ENCODE results near the gene ZNF24.

Gene ZNF24

DNA sequence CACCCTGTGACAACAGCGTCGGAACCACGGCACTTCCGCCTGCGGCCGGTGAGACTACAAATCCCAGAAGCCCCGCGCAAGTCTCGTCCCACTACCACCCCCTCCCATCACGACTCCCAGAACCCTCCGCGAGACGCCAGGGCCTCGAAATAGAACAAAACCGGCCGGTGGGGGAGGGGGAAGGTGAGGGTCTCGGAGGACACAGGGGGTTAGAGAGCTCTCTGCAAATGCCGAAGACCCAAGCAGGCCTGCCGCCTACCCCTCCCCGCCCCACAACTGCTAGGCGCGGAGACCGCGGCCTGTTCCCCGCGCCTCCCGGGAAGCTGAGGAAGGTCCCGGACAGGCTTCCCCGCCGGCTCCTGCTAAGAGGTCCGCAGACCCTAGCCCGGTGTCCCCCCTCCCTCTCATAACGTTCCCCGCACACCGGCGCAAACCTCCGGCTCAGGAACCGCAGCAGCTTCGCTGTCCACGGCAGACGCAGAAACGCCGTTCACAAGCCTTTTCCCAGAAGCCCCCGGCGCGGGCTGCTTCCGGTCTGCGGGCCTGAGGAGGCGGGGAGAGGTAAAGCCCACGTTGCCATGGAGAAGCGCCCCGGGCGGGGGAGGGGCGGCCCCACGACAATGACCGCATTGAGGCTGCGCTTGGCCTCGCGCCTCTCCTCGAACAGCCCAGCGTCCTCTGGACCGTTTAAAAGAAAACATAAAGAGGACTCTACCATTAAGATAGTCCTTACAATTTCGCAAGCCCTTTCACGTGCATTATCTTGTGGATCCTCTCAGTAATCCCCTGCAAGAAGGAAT lies at the start of gene ZNF24:
TSS of gene ZNF24 (minus strand) at position 485 of the 800 bp plus-strand sequence. CDS start 3,770 bp downstream, outside the sequence.
- DNase-seq, result peak; percentile 94

DNA sequence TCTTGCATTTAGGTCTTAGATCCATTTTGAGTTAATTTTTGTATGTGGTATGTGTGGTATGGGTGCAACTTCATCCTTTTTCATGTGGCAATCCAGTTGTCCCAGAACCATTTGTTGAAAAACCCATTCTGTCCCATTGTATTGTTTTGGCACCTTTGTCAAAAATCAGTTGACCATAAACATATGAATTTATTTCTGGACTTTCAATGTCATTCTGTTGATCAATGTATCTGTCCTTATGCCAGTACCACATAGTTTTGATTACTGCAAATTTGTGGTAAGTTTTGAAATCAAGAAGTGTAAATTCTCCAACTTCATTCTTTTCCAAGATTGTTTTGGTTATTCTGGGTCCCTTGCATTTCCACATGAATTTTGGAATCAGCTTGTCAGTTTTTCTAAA lies 49.5 kb upstream of the ZNF24 start:
- DNase-seq, result no peak

DNA sequence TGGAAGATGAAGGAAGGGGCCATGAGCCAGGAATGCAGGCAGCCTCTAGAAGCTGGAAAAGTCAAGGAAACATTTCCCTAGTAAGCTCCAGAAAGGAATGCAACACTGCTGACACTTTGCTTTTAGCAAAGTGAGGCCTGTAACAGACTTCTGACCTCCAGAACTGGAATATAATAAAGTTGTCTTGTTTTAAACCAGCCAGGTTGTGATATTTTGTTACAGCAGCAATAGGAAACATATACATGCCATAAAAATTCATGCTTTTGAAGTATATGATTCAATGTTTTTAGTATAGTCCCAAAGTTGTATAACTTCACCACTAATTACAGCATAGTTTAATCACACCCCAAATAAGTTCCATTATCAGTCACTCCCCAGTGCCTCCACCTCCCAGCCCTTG lies 48.2 kb upstream of the ZNF24 start:
- DNase-seq, result no peak

DNA sequence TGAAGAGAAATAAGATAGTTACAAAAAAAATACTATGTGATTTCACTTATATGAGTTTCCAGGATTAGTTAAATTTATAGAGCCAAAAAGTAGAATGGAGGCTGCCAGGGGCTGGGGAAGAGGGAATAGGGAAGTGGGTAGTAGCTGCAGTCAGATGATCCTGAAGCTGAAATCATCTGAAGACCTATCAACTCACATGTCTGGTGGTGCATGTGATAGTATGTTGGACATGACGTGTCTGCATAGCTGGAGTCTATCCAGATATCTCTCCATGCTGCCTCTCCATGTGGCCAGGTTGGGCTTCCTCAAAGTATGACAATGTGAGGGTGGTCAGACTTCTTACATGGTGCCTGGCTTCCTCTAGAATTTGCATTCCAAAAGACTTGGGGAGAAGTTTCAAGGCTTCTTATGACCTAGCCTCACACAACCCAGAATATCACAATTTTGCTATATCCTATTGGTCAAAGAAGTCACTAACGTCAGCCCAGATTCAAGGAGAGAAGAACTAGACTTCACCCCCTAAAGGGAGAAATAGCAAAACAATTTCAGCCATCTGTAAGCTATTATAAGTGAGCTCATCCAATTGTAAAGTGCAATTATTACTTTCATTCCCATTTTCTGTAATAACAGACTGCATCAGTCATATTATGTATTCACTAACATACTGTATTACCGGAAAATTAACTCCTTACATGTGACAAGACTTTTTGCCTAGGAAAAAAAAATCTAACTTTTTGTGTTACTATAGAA lies 46.9 kb upstream of the ZNF24 start:
- DNase-seq, result no peak

DNA sequence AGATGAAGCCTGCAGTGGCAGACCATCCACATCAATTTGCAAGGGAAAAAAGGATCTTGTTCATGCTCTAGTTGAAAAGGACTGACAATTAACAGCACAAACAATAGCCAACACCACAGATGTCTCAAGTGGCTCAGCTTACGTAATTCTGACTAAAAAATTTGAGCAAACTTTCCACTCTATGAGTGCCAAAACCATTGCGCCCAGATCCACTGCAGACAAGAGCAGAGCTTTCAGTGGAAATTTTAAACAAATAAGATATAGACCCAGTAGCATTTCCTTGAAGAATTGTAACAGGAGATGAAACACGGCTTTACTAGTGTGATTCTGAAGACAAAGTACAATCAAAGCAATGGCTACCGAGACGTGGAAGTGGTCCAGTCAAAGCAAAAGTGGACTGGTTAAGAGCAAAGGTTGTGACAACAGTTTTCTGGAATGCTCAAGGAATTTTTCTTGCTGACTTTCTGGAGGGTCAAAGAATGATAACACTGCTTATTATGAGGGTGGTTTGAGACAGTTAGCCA lies 44.9 kb upstream of the ZNF24 start:
- DNase-seq, result no peak

DNA sequence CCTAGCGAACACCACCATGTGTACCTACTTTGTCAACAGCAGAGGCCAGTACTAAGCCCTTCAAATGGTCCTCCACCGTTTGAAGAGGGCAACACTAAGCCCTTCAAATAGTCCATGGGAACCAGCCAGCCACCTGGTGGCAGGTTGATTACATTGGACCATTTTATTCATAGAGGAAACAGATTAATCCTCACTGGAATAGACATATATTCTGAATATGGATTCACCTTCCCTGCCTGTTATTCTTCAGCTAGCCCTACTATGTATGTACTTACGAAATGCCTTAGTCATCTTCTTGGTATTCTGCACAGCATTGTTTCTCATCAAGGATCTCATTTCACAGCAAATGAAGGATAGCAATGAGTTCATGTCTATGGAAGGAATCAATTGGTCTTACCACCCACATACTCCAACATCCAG lies 42.9 kb upstream of the ZNF24 start:
- DNase-seq, result no peak

DNA sequence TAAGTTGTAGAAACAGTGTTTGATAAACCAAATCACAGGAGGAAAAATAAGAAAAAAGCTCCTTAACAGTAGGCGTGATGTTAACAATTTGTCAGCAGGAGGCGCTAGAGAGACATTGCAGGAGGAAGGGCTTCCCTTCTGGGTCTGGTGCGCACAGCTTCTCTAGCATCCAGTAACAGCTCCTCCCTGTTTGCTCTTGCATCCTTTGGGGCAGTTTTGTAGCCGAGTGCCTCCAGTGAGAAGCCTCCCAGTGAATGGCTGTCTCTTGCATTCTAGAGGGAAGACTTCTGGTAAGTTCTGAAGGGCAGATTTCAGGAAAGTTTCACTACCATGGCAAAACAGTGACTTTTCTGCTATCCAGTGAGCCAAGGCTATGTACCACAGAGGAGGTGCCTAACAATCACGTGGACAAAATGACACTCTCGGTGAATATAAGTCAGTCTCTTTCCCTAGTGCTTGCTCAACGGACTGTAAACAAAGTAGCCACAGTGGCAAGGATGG lies 42.4 kb upstream of the ZNF24 start:
- peak; percentile 64 for DNase-seq

DNA sequence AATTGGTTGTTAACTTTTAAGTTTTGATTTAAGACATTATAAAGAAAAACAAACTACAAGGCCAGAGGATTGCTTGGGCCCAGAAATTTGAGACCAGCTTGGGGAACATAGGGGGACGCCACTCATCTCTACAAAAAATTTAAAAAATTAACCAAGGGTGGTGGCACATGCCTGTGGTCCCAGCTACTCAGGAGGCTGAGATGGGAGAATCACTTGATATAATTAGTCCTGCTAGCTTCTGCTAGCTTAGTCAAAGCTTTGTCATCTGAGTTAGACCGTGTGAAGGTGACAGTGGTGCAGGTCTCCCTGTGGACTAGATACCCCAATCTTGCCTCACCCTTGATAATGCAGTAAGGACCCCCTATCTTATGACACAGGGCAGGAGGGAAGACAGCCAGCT lies 38.9 kb upstream of the ZNF24 start:
- no peak for DNase-seq

DNA sequence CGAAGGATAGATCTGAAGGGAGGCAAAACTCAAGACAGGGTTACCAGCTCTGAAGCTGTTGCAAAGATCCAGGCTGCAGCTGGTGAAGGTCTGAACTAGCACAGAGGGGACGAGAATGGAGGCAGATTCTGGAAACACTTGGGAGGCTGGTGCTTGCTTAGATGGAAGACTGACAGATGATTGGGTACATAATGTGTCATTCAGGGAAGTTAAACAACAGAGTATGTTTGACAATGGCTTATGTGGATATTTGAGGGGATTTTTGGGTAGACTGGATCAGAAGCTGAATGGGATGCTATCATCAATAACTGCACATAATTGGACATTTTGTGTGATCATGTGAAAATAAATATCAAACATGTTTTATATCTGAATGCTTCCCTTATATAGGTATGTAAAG lies 35.2 kb upstream of the ZNF24 start:
- DNase-seq, result no peak

DNA sequence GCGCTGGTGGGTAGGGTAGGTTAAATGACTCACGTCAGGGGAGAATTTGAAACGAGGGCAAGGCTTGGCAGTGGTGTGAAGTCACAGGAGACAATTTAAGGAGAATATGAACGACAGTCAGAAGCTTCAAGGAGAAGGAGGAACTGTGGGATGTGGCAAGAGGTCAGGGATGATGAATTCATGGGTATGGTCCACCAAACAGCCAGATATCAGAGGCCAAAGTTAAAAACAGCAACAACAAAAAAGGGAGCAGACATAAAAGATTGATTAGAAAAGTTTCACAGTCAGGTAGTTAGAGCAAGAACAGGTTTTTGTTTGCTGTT lies 34.3 kb upstream of the ZNF24 start:
- no peak for DNase-seq

DNA sequence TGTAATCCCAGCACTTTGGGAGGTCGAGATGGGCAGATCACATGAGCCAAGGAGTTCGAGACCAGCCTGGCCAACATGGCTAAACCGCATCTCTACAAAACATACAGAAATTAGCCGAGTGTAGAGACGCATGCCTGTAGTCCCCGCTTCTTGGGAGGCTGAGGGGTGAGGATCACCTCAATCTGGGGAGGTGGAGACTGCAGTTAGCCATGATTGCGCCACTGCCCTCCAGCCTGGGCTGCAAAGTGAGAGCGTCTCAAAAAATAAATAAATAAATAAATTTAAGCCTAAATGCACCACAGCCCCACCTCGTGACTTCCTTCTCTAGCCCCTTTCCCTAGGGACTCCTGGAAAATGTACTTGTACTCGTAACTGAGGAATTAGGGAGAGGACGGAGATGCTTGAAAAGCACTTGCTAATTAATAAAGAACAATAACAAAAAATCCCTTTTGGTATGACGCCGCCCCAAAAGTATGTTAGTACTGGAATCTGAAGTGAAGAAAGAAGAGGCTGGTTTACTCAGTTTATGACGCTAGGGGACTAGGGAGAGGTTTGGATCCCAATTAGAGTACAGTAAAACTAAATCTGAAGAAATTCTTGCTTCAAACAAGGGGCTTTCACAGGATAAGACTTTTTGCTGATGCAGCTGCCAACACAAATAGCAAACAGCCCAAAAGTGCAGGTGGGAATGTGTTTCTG lies 33.8 kb upstream of the ZNF24 start:
- DNase-seq, result no peak

DNA sequence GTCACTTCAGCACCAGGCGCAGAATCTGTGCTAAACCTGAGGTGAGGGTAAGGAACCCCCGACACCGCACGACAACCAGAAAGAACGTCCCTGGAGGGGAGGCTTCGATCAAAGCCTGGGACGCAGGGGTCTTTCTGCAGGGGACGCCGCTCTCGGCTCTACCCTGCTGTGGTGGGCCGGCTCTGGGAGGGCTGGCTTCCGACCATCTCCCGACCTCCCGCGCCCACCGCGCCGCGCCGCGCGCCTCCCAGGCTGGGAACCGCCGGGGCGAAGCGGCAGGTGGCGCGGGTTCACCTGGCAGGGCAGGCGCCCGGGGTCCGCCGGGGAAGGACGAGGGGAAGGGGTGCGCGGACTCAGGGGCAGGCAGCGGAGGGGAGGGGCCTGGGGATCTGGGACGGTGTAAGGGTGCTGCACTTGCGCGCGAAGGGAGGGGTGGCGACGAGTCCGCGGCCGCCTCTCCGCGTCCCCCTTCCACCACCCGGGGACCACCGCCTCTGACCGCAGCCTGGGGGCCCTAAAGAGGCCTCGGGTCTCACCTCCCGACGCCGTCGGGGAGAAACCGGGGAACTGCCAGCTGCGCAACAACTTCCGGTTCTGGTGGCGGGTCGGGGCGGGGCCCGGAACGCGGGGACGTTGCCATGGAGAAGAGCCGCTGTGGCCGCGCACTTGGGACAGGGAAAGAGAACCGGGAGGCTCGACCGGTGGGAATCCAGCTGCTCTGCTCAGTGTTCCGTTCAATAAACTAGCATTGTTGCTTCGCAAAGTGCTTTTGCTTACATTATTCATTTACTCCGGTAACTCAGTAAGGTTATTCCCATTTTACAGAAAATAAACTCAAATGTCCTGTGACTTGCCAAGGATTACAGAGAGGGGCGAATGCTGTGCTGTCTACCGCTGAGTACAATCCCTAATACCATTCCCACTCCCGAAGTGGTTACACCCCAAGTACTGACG lies 32.8 kb upstream of the ZNF24 start, which contains the start of gene ZNF396:
TSS of gene ZNF396 (minus strand) at position 596 of the 954 bp plus-strand sequence. CDS start 3,045 bp downstream, outside the sequence.
- DNase-seq, result peak; percentile 83

DNA sequence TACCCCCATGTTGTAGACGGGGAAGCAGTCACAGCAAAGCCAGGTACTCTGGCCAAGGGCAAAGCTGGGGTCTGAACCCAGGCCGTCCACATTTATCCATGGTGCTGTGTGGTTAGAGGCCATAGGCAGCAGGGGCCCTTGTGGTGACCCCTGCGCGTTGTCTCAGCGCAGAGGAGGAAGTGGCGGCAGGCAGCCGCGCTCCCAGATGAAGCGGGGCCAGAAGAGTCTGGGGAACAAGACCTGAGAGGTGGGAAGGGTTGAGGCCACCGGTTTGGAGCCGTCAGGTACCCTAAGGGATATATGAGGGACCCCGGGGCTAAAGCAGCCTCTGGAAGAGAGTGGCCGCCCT lies 32.1 kb upstream of the ZNF24 start:
- DNase-seq, result no peak

DNA sequence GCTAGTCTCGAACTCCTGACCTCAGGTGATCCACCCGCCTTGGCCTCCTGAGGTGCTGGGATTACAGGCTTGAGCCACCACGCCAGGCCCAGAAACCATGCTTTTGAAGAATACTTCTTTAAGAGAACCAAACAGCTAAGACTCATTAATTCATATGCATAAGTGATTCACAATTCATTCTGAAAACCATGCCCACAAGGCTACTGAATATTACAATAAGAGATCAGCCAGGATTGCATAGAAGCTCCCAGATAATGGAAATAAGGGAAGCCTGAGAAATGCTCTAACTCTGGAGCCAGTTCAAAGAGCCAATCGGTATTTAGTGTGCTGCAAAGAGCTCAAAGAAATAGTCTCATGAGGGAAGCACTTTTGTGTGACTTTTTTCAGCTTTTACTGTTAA lies 30.5 kb upstream of the ZNF24 start:
- no peak for DNase-seq

DNA sequence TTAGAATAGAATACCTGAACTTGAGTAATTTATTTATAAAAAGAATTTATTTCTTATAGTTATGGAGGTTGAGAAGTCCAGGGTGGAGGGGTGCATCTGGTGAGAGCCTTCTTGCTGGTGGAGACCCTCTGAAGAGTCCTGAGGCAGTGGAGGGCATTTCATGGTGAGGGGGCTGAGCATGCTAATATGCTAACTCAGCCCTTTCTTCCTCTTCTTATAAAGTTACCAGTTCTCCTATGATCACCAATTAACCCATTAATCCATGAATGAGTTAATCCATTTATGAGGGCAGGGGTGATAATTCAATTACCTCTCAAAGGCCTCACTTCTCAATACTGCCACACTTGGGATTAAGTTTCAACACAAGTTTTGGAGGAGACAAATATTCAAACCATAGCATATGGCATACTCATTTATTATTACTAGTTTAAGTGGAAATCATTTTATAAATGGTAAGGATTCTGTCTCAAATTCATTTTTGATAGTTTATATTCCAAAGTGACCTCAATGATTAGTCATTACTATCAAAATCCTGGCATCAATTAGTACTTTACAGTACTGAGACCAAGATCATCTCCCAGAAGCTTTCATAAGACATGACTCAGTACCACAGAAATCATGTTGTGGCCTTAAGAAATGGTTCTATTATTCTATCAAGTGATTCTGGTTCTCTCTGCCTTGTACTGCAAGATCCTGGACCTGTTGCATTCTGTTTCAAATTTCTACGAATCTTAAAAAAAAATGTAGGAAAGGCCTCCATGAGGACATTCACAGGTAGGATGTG lies 27.4 kb upstream of the ZNF24 start:
- no peak for DNase-seq

DNA sequence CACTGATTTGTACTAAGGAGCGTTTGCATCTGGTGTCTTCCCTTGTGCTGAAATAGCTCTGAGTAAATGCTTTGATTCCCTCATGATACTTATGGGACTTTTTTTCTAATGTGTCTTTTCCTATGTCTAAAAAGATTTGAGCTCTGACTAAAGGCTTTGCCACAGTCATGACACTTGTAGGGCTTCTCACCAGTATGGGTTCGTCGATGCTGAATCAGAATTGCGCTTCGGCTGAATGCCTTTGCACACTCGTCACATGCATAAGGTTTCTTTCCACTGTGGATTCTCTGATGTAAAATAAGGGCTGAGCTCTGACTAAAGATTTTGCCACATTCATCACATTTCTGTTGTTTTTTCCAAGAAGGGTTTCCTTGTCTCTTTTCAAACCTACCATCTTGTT lies 24.9 kb upstream of the ZNF24 start:
- no peak for DNase-seq

DNA sequence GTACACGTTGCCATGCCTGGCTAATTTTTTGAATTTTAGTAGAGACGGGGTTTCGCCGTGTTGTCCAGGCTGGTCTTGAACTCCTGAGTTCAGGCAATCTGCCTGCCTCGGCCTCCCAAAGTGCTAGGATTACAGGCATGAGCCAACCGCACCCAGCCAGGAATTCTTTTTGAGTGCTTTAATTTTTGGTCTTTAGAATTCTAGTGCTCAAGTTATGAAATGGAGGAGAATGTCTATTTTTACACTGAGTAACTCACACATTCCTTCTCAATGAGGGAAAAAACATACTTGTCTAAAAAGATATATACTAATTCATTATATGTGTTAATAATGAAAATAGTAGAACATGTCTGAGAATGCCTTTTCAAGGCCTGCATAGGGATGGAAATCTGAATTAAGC lies 24.4 kb upstream of the ZNF24 start:
- no peak for DNase-seq

DNA sequence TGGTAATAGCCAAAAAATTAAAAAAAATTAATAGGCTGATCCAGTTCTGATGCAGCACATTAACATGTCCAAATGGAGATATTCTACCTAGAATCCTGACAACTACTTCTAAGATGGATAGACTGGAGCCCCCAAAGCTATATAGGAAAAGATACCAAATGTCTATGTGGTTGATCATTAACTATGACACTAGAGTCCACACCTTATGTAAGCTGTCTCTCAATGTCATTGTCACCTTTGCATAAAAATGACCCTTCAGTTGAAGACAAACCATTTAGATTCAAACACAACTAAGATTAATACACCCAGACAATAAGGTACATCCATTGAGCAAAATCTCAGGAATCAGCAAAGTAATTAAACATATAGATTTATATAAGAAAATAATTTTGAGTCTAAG lies 18.3 kb upstream of the ZNF24 start:
- DNase-seq, result no peak

DNA sequence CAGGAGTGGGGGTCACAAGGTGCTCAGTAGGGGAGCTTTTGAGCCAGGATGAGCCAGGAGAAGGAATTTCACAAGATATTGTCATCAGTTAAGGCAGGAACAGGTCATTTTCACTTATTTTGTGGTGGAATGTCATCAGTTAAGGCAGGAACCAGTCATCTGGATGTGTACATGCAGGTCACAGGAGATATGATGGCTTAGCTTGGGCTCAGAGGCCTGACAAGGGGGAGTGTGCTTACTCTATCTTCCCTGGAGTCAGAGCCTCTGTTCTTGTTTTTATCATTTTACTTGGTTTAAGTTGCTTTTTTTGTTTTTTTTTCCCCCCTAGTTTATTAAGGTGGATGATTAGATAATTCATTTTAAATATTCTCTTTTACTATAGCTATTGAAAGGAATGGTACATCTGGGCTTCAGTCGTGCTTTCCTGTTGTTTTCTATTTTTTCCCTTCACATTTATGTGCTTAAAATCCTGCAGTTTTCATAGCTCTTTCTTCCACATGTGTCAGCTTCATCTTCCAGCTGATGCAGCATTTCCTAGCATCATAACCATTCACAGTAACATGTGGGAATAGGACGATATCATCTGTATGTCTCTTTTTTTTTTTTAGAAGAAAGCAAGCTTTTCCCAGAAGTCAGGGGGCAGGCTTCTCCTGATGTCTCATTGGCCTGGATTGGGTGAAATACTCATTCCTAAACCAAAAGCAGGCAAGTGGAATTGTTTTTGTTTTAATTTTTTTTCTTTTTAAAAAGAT lies 17.5 kb upstream of the ZNF24 start:
- no peak for DNase-seq

DNA sequence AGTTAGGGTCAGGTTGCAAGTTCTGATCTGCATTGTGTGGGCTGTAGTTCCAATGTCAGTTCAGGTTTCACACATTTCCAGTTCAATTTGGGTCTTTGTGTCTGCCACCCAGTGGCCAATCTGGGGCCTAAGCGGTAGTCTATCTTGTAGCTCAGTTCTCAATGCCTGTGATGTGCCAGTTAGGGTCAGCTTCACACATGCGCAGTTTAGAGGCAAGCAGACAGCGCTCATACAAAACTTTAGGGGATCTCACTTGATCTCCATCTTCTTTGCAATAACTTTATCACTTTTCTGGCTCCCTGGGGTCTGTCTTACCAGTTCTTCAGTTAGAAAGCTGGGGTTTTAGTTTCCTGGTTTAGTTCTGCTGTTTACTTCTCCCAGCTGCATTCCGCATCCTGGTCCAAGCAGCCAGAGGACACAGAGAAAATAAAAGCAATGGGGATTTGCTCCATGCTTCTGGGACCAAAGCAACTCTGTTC lies 11.0 kb upstream of the ZNF24 start:
- DNase-seq, result peak; percentile 57
